ENCODE results near the gene SLC5A10. TPM values are rescaled to one million over a fixed set of nuclear protein-coding genes. Genes with fewer than 3 reads are reported as not detected.

The SLC5A10 gene
- total RNA-seq, 1 donor from 2014 or later, result not detected

DNA sequence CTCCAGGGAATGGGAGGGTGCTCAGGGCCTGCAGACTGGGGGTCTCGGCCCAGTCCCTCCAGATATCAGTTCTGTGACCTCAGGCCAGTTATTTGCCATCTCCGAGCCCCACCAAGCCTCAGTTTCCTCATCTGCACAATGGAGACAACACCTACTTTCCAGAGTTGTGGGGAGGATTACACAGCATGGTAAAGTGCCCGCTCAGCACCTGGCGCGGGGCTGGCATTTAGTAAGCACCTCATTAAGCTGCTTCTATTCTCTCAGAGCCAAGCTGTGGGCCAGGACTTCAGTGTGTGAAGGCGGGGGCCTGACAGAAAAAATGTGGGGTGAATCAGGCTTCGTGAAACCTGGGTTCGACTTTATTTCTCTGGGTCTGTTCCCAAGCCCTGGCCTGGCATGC, 47.4 kb downstream of the SLC5A10 start:
- intact Hi-C loops (cut with DNase I), result no loop called here
- TF ChIP-seq, protein P1, sequence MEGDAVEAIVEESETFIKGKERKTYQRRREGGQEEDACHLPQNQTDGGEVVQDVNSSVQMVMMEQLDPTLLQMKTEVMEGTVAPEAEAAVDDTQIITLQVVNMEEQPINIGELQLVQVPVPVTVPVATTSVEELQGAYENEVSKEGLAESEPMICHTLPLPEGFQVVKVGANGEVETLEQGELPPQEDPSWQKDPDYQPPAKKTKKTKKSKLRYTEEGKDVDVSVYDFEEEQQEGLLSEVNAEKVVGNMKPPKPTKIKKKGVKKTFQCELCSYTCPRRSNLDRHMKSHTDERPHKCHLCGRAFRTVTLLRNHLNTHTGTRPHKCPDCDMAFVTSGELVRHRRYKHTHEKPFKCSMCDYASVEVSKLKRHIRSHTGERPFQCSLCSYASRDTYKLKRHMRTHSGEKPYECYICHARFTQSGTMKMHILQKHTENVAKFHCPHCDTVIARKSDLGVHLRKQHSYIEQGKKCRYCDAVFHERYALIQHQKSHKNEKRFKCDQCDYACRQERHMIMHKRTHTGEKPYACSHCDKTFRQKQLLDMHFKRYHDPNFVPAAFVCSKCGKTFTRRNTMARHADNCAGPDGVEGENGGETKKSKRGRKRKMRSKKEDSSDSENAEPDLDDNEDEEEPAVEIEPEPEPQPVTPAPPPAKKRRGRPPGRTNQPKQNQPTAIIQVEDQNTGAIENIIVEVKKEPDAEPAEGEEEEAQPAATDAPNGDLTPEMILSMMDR (IDR thresholded peaks at IDR 0.05), result no peak
- H3K4me3 ChIP-seq, result no peak overlapping the region
- peaks cover 2 to 7% of the 10 kb centered on the region in 2 donors for H3K4me1 ChIP-seq
- H3K9me3 ChIP-seq, result peaks cover 0 to 17% of the 10 kb centered on the region in 2 donors
- no peak for DNase-seq (ENCODE audit: low spot score in 2 of 2)
- H3K27me3 ChIP-seq, result no peaks in the 10 kb centered on the region
- H3K27ac ChIP-seq, result no peak overlapping the region
- no peaks in the 10 kb centered on the region for H3K36me3 ChIP-seq

DNA sequence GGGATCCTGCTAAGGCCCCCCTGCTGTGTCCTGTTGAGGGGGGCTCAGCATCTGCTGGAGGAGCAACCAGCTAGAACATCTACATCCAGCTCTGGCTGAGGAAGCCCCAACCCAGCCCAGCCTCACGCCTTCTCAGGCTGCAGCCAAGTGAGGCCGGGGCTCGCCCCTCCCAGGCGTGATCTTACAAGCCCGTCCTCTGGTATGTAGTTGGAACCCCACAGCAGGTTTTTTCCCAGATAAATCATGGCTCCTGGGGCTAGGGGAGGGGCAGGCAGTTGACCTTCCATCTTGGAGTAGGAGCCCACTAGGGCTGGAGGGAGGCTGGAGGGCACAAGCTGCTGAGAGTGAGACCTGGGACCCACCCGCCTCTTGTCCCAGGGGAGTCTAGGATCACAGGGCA, 47.9 kb downstream of the SLC5A10 start:
- peaks cover 0 to 17% of the 10 kb centered on the region in 2 donors for H3K9me3 ChIP-seq
- TF ChIP-seq, protein P1 (IDR thresholded peaks at IDR 0.05), result no peak
- peaks cover 3 to 7% of the 10 kb centered on the region in 2 donors for H3K4me1 ChIP-seq
- no peak overlapping the region for H3K27ac ChIP-seq
- no peak for DNase-seq (ENCODE audit: low spot score in 2 of 2)
- no peaks in the 10 kb centered on the region for H3K27me3 ChIP-seq
- H3K4me3 ChIP-seq, result no peak overlapping the region
- no peaks in the 10 kb centered on the region for H3K36me3 ChIP-seq
- intact Hi-C loops (cut with DNase I), result loop anchor here (5.0 kb wide), 1 partner anchor 143 kb away; the partner anchor contains the start of gene PRPSAP2

- intact Hi-C loops (cut with DNase I), result loop anchor here (5.0 kb wide), 1 partner anchor 143 kb away; the partner anchor contains the start of gene PRPSAP2
- Histone ChIP-seq H3K9me3 (peaks cover 0 to 10% of the 10 kb centered on the region in 2 donors), H3K36me3 (no peaks in the 10 kb centered on the region), H3K27me3 (no peaks in the 10 kb centered on the region), H3K27ac (peak overlapping the region; percentile 30 to 85), H3K4me3 (no peak overlapping the region), H3K4me1 (peaks cover 5 to 7% of the 10 kb centered on the region in 2 donors)
- TF ChIP-seq, protein P1 (IDR thresholded peaks at IDR 0.05), result no peak
- DNase-seq (ENCODE audit: low spot score in 2 of 2), result no peak
Observed at GRCh38 chr17:19000531-19001325, 48.8 kb downstream of the SLC5A10 start.

- TF ChIP-seq, protein P1 (IDR thresholded peaks at IDR 0.05), result no peak
- no peaks in the 10 kb centered on the region for H3K9me3 ChIP-seq
- peak overlapping the region; percentile 60 to 85 for H3K27ac ChIP-seq
- intact Hi-C loops (cut with DNase I), result loop anchor here (5.0 kb wide), 1 partner anchor 145 kb away; the partner anchor contains the start of gene PRPSAP2
- H3K36me3 ChIP-seq, result no peaks in the 10 kb centered on the region
- peaks cover 5 to 7% of the 10 kb centered on the region in 2 donors for H3K4me1 ChIP-seq
- no peak for DNase-seq (ENCODE audit: low spot score in 2 of 2)
- no peaks in the 10 kb centered on the region for H3K27me3 ChIP-seq
- no peak overlapping the region for H3K4me3 ChIP-seq
Observed at GRCh38 chr17:19001907-19002590, 50.1 kb downstream of the SLC5A10 start.

- Histone ChIP-seq H3K27me3 (no peaks in the 10 kb centered on the region), H3K9me3 (no peaks in the 10 kb centered on the region), H3K36me3 (no peaks in the 10 kb centered on the region), H3K4me3 (peak overlapping the region in 1 of 2 donors; percentile 86), H3K4me1 (peaks cover 5 to 7% of the 10 kb centered on the region in 2 donors), H3K27ac (peak overlapping the region; percentile 81 to 85)
- no peak for DNase-seq (ENCODE audit: low spot score in 2 of 2)
- intact Hi-C loops (cut with DNase I), result loop anchor here (5.0 kb wide), 1 partner anchor 146 kb away; the partner anchor contains the start of gene PRPSAP2
- TF ChIP-seq, protein P1 (IDR thresholded peaks at IDR 0.05), result no peak
Observed at GRCh38 chr17:19002805-19003542, 51.0 kb downstream of the SLC5A10 start.

All from ascending aorta (tissue), 2 donors.